GM18517 (cell line): Measurements from ENCODE around the gene APPBP2.
A peak's percentile ranks its signal among the peaks of the same experiment; 100 is the strongest.

Experiments used
- ATAC-seq: cut with Tn5 transposase; IDR thresholded peaks from one replicate; pipeline ENCODE4 v1.9.1; 2021; ENCODE audit warnings: mild to moderate bottlenecking, moderate library complexity; ENCODE audit not compliant: unreplicated experiment

Gene APPBP2

DNA sequence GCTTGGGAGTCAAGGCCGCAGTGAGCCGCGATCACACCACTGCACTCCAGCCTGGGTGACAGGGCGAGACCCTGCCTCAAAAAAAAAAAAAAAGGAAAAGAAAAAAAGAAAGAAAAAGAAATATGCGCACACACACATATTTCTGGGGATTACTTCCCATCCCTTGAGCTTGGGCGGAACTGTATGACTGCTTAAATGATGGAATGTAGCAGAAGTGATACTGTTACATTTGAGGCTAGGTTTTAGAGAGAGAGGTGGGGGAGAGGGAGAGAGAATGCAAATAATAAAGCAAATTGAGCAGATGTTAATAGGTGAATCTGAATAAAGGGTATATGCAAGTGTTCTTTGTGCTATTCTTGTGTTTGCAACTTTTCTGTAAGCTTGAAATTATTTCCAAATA lies 122.1 kb downstream of the APPBP2 start:
- no peak for ATAC-seq

DNA sequence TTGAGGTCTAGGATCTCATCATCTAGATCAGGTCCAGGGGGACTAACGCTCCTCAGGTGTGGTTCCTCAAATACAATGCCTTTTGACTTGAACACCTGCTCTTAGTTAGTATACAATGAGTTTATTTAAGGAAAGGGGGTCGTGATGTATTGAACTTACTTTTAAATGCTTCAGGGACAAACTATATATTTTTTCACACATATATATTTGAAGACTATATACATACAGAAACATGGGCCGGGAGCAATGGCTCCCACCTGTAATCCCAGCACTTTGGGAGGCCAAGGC lies 122.6 kb downstream of the APPBP2 start:
- ATAC-seq: no peak

- no peak for ATAC-seq
Observed at GRCh38 chr17:60401819-60402218, 124.2 kb downstream of the APPBP2 start.

DNA sequence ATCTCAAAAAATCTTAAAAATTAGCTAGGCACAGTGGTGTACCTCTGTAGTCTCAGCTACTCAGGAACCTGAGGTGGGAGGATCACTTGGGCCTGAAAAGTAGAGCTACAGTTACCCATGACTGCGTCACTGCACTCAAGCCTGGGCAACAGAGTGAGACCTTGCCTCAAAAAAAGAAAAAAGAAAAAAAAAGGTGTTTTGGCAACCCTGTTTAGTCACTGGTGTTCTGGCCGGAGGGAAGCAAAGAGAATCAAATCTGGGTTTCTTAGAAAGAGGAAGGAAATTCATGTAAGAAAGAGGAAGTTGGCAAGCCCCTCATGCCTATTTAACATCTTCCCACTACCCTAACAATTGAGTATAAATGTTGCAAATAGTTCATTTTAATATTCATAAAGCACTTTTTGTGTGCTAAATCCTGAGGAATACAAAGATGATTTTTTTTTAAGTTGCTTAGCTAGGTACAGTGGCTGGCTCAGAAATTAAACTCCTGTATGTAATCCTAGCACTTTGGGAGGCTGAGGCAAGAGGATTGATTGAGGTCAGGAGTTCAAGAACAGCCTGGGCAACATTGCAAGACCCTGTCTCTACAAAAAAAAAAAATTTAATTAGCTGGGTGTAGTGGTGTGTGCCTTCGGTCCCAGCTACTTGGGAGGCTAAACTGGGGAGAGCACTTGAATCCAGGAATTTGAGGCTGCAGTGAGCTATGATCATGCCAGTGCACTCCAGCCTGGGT lies 127.6 kb downstream of the APPBP2 start:
- ATAC-seq: peak; percentile 59

GRCh38 chr17:60396412-60396811 lies 129.6 kb downstream of the APPBP2 start:
- ATAC-seq: no peak

DNA sequence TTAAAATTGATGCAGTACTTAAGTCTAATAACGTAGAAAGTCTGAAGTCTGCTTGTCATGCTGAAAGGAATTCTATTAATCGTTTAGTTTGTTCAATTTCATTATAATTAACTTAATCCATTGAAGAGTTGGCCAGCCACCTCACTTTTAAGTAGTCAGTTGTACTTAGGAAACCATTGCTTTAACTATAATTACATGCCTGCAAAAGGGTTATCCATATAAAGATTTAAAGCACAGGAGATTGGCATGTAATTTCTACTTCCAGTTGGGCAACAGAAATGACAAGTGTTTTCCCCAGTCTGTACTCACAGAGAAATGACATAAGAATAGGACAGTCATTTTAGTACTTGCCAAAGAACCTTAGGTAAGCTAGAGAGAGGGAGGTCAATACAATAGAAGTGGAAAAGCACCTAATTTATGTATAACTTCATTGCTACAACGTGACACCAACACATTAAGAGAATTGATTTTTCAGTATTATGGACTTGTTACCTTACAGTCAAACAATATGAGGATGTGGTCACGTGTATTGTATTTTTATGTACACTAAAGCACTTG lies 130.5 kb downstream of the APPBP2 start:
- no peak for ATAC-seq

DNA sequence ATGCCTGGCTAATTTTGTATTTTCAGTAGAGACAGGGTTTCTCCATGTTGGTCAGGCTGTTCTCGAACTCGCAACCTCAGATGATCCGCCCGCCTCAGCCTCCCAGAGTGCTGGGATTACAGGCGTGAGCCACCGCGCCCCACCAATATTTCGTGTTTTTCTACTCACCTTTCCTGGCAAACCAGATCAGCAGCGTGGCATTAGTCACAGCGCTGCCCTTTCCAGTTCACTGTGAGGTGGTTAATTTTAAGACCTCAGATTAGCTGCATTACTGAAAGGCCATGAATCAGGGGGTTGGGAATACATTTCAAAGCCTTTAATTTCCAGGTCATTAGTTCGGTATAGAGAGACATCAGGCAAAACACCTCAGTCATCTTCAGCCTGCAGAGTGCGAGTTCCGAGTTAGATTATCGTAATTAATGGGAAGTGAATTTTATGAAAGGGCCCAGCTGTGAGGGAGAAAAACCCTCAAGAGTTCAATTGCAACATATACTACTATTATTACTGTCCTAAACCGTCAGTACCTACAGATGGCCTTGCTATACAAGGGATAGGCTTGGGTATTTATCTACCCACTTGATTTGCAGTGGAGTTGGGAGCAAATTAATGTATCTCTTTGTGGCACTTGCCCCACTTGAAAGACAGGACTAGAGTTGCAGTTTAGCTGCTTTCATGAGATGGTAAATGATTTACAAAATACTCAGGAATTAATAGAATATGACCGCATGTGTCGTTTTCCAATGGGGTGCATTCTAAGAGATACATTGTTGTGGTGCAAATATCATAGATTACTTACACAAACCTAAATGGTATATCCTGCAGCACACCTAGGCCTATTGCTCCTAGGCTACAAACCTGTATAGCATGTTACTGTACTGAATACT lies 132.0 kb downstream of the APPBP2 start:
- ATAC-seq: no peak
